OCI-LY3 (cell line): Measurements from ENCODE around the gene RTP5.

Experiments used
- H2AFZ ChIP-seq: fragments of 200-600, 300-600 bp; shearing (Covaris generic); 2 replicates; pipeline ENCODE4 v1.6.0; 2014; ENCODE audit warnings: antibody characterized with exemption, low read depth, low read length
- H3K27ac ChIP-seq: fragments of 200-600, 300-600 bp; sonication (generic); 2 replicates; pipeline ENCODE4 v1.5.1; 2014; ENCODE audit warnings: mild to moderate bottlenecking, low read length, moderate library complexity, mixed read lengths
- H3K27me3 ChIP-seq: fragments of 200-600, 300-600 bp; sonication (generic); 2 replicates; pipeline ENCODE4 v1.6.1; 2014; ENCODE audit warnings: low read depth, low read length, mixed read lengths
- H3K36me3 ChIP-seq: fragments of 200-600, 300-600 bp; sonication (generic); replicated peaks from 2 replicates; pipeline ENCODE3; 2014; ENCODE audit warnings: low read depth, low read length, mixed read lengths
- H3K4me1 ChIP-seq: fragments of 300-600, 200-600 bp; sonication (generic); 2 replicates; pipeline ENCODE4 v1.6.1; 2014; ENCODE audit warnings: low read length, mixed read lengths
- H3K4me2 ChIP-seq: fragments of 200-600, 300-600 bp; sonication (generic); 2 replicates; pipeline ENCODE4 v1.6.1; 2014; ENCODE audit warnings: low read length, mixed read lengths
- H3K4me3 ChIP-seq: fragments of 300-600, 200-600 bp; sonication (generic); 2 replicates; pipeline ENCODE4 v1.5.1; 2014; ENCODE audit warnings: antibody characterized with exemption, mild to moderate bottlenecking, low read length, moderate library complexity
- H3K79me2 ChIP-seq: fragments of 300-600, 200-600 bp; shearing (Covaris generic); 2 replicates; pipeline ENCODE4 v1.6.1; 2014; ENCODE audit warnings: mild to moderate bottlenecking, low read length, mixed read lengths
- H3K9ac ChIP-seq: fragments of 300-600, 200-600 bp; shearing (Covaris generic); 2 replicates; pipeline ENCODE4 v1.6.0; 2014; ENCODE audit warnings: mild to moderate bottlenecking, low read length, moderate library complexity
- H3K9me3 ChIP-seq: fragments of 200-600, 300-600 bp; shearing (Covaris generic); 2 replicates; pipeline ENCODE4 v1.6.1; 2014; ENCODE audit warnings: low read length, mixed read lengths; ENCODE audit not compliant: insufficient read depth
- H4K20me1 ChIP-seq: fragments of 200-600, 300-600 bp; sonication (generic); 2 replicates; pipeline ENCODE4 v1.6.1; 2016; ENCODE audit warnings: low read length, mixed read lengths; ENCODE audit not compliant: insufficient read depth
- CTCF ChIP-seq: fragments of 200-600, 300-600 bp; sonication (generic); IDR thresholded peaks from 2 replicates; pipeline ENCODE4 v1.5.1; 2014; ENCODE audit warnings: antibody characterized with exemption, low read length, low read depth
- EZH2phosphoT487 ChIP-seq: fragments of 200-600 bp; shearing (Covaris generic); IDR thresholded peaks from 2 replicates; pipeline ENCODE4 v1.6.1; 2018; ENCODE audit warnings: antibody characterized with exemption, mixed run types, low read depth

Gene RTP5

GRCh38 chr2:241853651-241854341, 15.7 kb upstream of the RTP5 start:
- Histone ChIP-seq H3K4me2 (no peak overlapping the region), H2AFZ (no peak overlapping the region), H3K9ac (no peak overlapping the region), H3K4me1 (no peaks in the 10 kb centered on the region; the same call in 1 of the 2 replicates), H3K36me3 (no peaks in the 10 kb centered on the region), H3K9me3 (no peaks in the 10 kb centered on the region), H3K4me3 (no peak overlapping the region), H3K79me2 (peaks cover 19% of the 10 kb centered on the region), H3K27ac (no peak overlapping the region), H3K27me3 (no peaks in the 10 kb centered on the region), H4K20me1 (0 out of 2 replicates have a peak, but pooled peaks cover 5% of the 10 kb centered on the region)
- TF ChIP-seq CTCF = no peak
- no peak for TF ChIP-seq EZH2phosphoT487

GRCh38 chr2:241854342-241855244, 14.9 kb upstream of the RTP5 start:
- Histone ChIP-seq H3K4me1 (peaks cover 5% of the 10 kb centered on the region), H4K20me1 (0 out of 2 replicates have a peak, but pooled peaks cover 5% of the 10 kb centered on the region), H3K4me2 (no peak overlapping the region), H2AFZ (no peak overlapping the region), H3K9ac (no peak overlapping the region), H3K79me2 (peaks cover 19% of the 10 kb centered on the region), H3K27me3 (no peaks in the 10 kb centered on the region), H3K27ac (no peak overlapping the region), H3K36me3 (no peaks in the 10 kb centered on the region), H3K4me3 (no peak overlapping the region), H3K9me3 (no peaks in the 10 kb centered on the region)
- TF ChIP-seq EZH2phosphoT487 (no peak), CTCF (no peak)

- Histone ChIP-seq H3K36me3 (no peaks in the 10 kb centered on the region), H3K79me2 (peaks cover 19% of the 10 kb centered on the region), H4K20me1 (0 out of 2 replicates have a peak, but pooled peaks cover 5% of the 10 kb centered on the region), H2AFZ (no peak overlapping the region), H3K27me3 (no peaks in the 10 kb centered on the region), H3K9ac (no peak overlapping the region), H3K4me2 (no peak overlapping the region), H3K27ac (no peak overlapping the region), H3K4me3 (no peak overlapping the region), H3K9me3 (no peaks in the 10 kb centered on the region), H3K4me1 (peaks cover 11% of the 10 kb centered on the region)
- TF ChIP-seq CTCF (no peak), EZH2phosphoT487 (no peak)
Observed at GRCh38 chr2:241855245-241855887, 14.2 kb upstream of the RTP5 start.
